Left lung (tissue), 10 donors: ENCODE data around the gene SMC1A. TPM values are rescaled to one million over a fixed set of nuclear protein-coding genes. Genes with fewer than 3 reads are reported as not detected.

ENCODE experiments used
- ATAC-seq: fragments of 200-7000 bp; cut with Tn5 transposase; one replicate; pipeline ENCODE4 v1.9.1; 2020; ENCODE audit warnings: moderate library complexity
- DNase-seq, 4 donors: peaks; one replicate each; pipeline ENCODE4 v3.0.0-alpha.2; 2013 to 2020
- H3K27ac ChIP-seq, 2 donors: fragments of 200-600 bp; sonication (generic) in 1 of 2; one replicate each; pipeline versions ENCODE4 v1.5.0 to v1.8.0; 2020 to 2021
- H3K27me3 ChIP-seq, 2 donors: fragments of 200-600 bp; sonication (generic) in 1 of 2; one replicate each; pipeline versions ENCODE4 v1.5.0 to v1.8.0; 2020 to 2021
- H3K36me3 ChIP-seq, 2 donors: fragments of 200-600 bp; sonication (generic) in 1 of 2; one replicate each; pipeline versions ENCODE4 v1.5.0 to v1.8.0; 2020 to 2021
- H3K4me1 ChIP-seq, 2 donors: fragments of 200-600 bp; one replicate each; pipeline ENCODE4 v1.8.0; 2021
- H3K4me3 ChIP-seq, 2 donors: fragments of 200-600 bp; sonication (generic) in 1 of 2; one replicate each; pipeline versions ENCODE4 v1.5.0 to v1.8.0; 2020 to 2021; ENCODE audit warnings: mild to moderate bottlenecking in 1 of 2
- H3K9me3 ChIP-seq, 2 donors: fragments of 200-600 bp; sonication (generic) in 1 of 2; one replicate each; pipeline versions ENCODE4 v1.5.0 to v1.8.0; 2020 to 2021
- intact Hi-C, 2 donors: fragments of 100-400 bp; cut with DNase I; formaldehyde crosslinking; loops; one replicate each; pipeline versions ENCODE4 v1.11.2 to v1.14.2; 2022
- microRNA-seq, 2 donors: library from miRNA; unstranded; fragments of <30 nt; microRNA quantifications; one replicate each; pipeline ENCODE4, GENCODE V29; 2019
- polyA plus RNA-seq, 6 donors: library from polyadenylated mRNA; unstranded; fragments of 120-200 nt; gene quantifications; one replicate each; pipeline ENCODE4 v1.2.1, GENCODE V29; 2013; ENCODE audit not compliant: insufficient read length in 6 of 6
- total RNA-seq, 2 donors: library from RNA; stranded (reverse); fragmentation: NEBNext Ultra II Directional; extraction: Animal tissue kit (Norgen Biotek cat#: 25700); gene quantifications; one replicate each; pipeline ENCODE4 v1.2.1, GENCODE V29; 2021
- TF ChIP-seq, protein P1 (sequence below), 2 donors: fragments of 200-600 bp; sonication (generic) in 1 of 2; IDR thresholded peaks; one replicate each; pipeline versions ENCODE4 v1.5.0 to v1.8.0; 2021; ENCODE audit warnings: antibody characterized with exemption in 2 of 2
- donor health status: DM: no; HTN: yes; CAD: no.
- donor health status: DM: no; HTN: no; CAD: no.

Gene SMC1A
- total and polyA plus RNA-seq, 8 donors = 59.6 to 129 (median 96.1) TPM

DNA sequence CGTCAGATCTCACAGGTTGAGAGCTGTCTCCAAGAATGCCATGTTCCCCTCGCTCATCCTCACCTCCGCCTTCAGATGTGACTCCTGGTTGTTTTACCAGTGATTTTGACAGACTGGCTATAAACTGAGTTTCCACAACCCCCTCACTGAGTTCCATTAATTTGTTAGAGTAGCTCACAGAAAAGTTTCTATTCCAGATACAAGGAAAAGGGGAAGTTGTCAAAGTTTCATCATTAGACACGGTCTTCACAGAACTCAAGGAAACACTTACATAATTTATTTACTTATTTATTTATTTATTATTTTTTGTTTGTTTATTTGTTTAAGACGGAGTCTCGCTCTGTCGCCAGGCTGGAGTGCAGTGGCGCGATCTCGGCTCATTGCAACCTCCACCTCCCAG, 85.4 kb downstream of the SMC1A start:
- Histone ChIP-seq H3K4me3 (no peak overlapping the region), H3K27me3 (peaks cover 0 to 2% of the 10 kb centered on the region in 2 donors), H3K4me1 (no peaks in the 10 kb centered on the region), H3K9me3 (no peaks in the 10 kb centered on the region), H3K27ac (no peak overlapping the region), H3K36me3 (no peaks in the 10 kb centered on the region)
- DNase-seq = no peak
- ATAC-seq = no peak
- intact Hi-C loops = no loop called here
- TF ChIP-seq, protein P1, sequence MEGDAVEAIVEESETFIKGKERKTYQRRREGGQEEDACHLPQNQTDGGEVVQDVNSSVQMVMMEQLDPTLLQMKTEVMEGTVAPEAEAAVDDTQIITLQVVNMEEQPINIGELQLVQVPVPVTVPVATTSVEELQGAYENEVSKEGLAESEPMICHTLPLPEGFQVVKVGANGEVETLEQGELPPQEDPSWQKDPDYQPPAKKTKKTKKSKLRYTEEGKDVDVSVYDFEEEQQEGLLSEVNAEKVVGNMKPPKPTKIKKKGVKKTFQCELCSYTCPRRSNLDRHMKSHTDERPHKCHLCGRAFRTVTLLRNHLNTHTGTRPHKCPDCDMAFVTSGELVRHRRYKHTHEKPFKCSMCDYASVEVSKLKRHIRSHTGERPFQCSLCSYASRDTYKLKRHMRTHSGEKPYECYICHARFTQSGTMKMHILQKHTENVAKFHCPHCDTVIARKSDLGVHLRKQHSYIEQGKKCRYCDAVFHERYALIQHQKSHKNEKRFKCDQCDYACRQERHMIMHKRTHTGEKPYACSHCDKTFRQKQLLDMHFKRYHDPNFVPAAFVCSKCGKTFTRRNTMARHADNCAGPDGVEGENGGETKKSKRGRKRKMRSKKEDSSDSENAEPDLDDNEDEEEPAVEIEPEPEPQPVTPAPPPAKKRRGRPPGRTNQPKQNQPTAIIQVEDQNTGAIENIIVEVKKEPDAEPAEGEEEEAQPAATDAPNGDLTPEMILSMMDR (IDR thresholded peaks at IDR 0.05) = no peak

DNA sequence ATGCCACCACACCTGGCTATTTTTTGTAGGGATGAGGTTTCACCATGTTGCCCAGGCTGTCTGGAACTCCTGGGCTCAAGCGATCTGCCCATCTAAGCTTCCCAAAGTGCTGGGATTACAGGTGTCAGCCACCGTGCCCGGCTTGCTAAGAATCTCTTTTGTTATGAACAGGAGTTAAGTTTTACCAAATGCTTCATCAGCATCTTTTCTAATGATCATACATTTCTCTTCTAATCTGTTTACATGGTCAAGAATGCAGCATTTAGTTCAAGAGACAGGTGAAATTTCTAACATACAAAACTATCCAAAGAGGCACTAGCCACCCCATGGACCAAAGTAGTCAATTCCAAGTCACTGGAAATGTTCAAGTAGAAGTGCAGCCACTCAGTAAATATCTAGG, 88.6 kb downstream of the SMC1A start:
- Histone ChIP-seq H3K4me3 (no peak overlapping the region), H3K36me3 (no peaks in the 10 kb centered on the region), H3K9me3 (no peaks in the 10 kb centered on the region), H3K27ac (no peak overlapping the region), H3K27me3 (peaks cover 0 to 15% of the 10 kb centered on the region in 2 donors), H3K4me1 (no peaks in the 10 kb centered on the region)
- ATAC-seq (no peak), DNase-seq (no peak)
- TF ChIP-seq, protein P1 (IDR thresholded peaks at IDR 0.05) = no peak
- intact Hi-C loops = no loop called here

DNA sequence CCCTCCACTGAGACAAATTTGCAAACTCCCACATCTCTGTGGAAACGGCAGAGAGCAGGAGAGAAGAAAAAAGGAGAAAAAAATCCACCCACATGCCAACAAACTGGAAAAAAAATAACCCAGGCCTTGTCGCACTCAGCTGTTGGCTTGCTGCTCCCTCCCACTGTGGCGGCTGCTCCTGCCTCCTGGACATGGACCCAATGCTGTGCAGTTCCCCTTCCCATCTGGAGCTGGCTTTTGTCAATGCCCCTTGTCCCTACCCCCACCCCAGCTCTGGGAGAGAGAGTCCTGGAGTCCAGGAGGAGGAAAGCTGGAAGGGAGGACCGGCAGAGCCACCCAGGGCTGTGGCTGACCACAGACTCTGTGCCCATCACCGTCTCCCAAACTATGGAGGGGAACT, 90.2 kb downstream of the SMC1A start:
- H3K27me3 ChIP-seq = peaks cover 0 to 18% of the 10 kb centered on the region in 2 donors
- no peak for ATAC-seq
- intact Hi-C loops = no loop called here
- TF ChIP-seq, protein P1 (IDR thresholded peaks at IDR 0.05) = no peak
- H3K27ac ChIP-seq = no peak overlapping the region
- no peak for DNase-seq
- H3K36me3 ChIP-seq = no peaks in the 10 kb centered on the region
- no peaks in the 10 kb centered on the region for H3K9me3 ChIP-seq
- no peaks in the 10 kb centered on the region for H3K4me1 ChIP-seq
- H3K4me3 ChIP-seq = no peak overlapping the region

DNA sequence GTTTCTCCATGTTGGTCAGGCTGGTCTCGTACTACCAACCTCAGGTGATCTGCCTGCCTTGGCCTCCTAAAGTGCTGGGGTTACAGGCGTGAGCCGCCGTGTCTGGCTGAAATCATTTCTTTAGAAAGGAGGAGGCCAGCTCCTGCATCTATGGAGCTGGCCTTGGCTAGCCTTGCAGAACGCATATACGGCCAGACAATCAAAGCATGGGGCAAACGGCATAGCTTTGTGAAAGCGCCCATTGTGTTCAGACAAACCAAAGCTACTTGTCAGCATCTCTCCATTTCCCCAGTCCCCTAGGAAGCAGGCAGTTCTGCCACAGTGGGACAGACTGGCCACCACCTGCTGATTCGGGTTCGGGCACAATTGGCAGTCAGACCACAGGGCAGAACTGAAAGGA, 92.1 kb downstream of the SMC1A start:
- Histone ChIP-seq H3K9me3 (no peaks in the 10 kb centered on the region), H3K27me3 (peaks cover 0 to 33% of the 10 kb centered on the region in 2 donors), H3K4me1 (no peaks in the 10 kb centered on the region), H3K36me3 (no peaks in the 10 kb centered on the region), H3K27ac (no peak overlapping the region), H3K4me3 (no peak overlapping the region)
- ATAC-seq (no peak), DNase-seq (no peak)
- TF ChIP-seq, protein P1 (IDR thresholded peaks at IDR 0.05) = no peak
- intact Hi-C loops = no loop called here

DNA sequence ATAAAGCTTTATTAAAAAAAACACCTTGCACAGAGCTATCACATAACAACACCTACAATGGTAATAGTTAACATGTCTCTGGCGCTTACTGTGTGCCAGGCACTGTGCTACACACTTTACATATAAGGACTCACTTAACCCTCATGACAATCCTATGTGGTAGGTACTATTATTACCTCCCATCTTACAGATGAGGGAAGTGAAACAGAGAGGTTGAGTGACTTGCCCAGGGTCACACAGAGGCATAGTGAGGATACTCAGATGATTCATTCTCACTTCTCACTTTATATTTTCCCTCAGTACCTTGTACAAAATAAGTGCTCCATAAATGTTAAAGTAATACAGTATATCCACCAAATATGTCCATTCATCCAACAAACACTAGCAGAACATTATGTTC, 97.7 kb downstream of the SMC1A start:
- TF ChIP-seq, protein P1 (IDR thresholded peaks at IDR 0.05) = no peak
- intact Hi-C loops = no loop called here
- no peak overlapping the region for H3K4me3 ChIP-seq
- no peaks in the 10 kb centered on the region for H3K9me3 ChIP-seq
- DNase-seq = no peak
- H3K27ac ChIP-seq = no peak overlapping the region
- peaks cover 0 to 10% of the 10 kb centered on the region in 2 donors for H3K4me1 ChIP-seq
- no peak for ATAC-seq
- no peaks in the 10 kb centered on the region for H3K36me3 ChIP-seq
- H3K27me3 ChIP-seq = peaks cover 31 to 46% of the 10 kb centered on the region in 2 donors

Small RNA genes within 50 kb of the gene (microRNA-seq; reads per million reads assigned to microRNA genes)
- gene MIR6857 = 0.17 to 0.27 reads per million in 2 donors

Other genes starting within 250 kb of the SMC1A start
- 100 to 1,000 TPM in 1 of 2 donors, 10 to 100 TPM in 1; 75.0 to 106 TPM for gene KDM5C, start 197.4 kb downstream of the SMC1A start, total RNA-seq
- gene KDM5C, start 197.4 kb downstream of the SMC1A start, polyA plus RNA-seq = 100 to 1,000 TPM in 1 of 6 donors, 10 to 100 TPM in 5; 64.3 to 102 (median 80.7) TPM
- 10 to 100 TPM; 15.6 to 17.3 TPM for gene IQSEC2, start 141.1 kb downstream of the SMC1A start, total RNA-seq
- 10 to 100 TPM; 13.6 to 16.8 (median 14.3) TPM for gene IQSEC2, start 141.1 kb downstream of the SMC1A start, polyA plus RNA-seq
- gene RIBC1, start 219 bp upstream of the SMC1A start, total RNA-seq = 1 to 10 TPM; 1.9 TPM
- gene RIBC1, start 219 bp upstream of the SMC1A start, polyA plus RNA-seq = 1 to 10 TPM; 2.6 to 6.4 (median 4.6) TPM
- gene HSD17B10, start 11.7 kb upstream of the SMC1A start, total RNA-seq = 10 to 100 TPM; 68.4 to 81.0 TPM
- 10 to 100 TPM; 66.7 to 85.3 (median 77.4) TPM for gene HSD17B10, start 11.7 kb upstream of the SMC1A start, polyA plus RNA-seq